Sigmoid colon (tissue), 7 donors: ENCODE measurements around the gene TMEM247. TPM values are rescaled to one million over a fixed set of nuclear protein-coding genes. Genes with fewer than 3 reads are reported as not detected.

Experiments used
- DNase-seq: peaks from one replicate; pipeline ENCODE4 v3.0.0-alpha.2; 2019
- H3K27ac ChIP-seq, 4 donors: fragments of 200-600 bp; sonication (generic); one replicate each; pipeline ENCODE4 v1.5.1; 2016 to 2019; ENCODE audit warnings: mild to moderate bottlenecking in 1 of 4
- H3K27me3 ChIP-seq, 3 donors: fragments of 200-600 bp; sonication (generic); one replicate each; pipeline ENCODE4 v1.5.1; 2019; ENCODE audit warnings: mild to moderate bottlenecking in 1 of 3
- H3K36me3 ChIP-seq, 4 donors: fragments of 200-600 bp; sonication (generic); one replicate each; pipeline ENCODE4 v1.5.1; 2016 to 2019
- H3K4me1 ChIP-seq, 4 donors: fragments of 200-600 bp; sonication (generic); one replicate each; pipeline ENCODE4 v1.5.1; 2017 to 2019
- H3K4me3 ChIP-seq, 4 donors: fragments of 200-600 bp; sonication (generic); one replicate each; pipeline ENCODE4 v1.5.1; 2017 to 2019; ENCODE audit warnings: mild to moderate bottlenecking in 2 of 4, moderate library complexity in 1 of 4
- H3K9me3 ChIP-seq, 4 donors: fragments of 200-600 bp in 3 of 4; sonication (generic) in 3 of 4; one replicate each; pipeline versions ENCODE4 v1.5.1 to v1.6.1; 2013 to 2019
- CTCF ChIP-seq, 4 experiments: fragments of 450-650 bp in 3 of 4; fragments of 200-600 bp in 1 of 4; IDR thresholded peaks; one replicate each; pipeline ENCODE4 v1.5.1; 2016 to 2019; ENCODE audit warnings: antibody characterized with exemption in 4 of 4, mild to moderate bottlenecking in 3 of 4, moderate library complexity in 2 of 4
- EP300 ChIP-seq, 4 donors: sonication (generic); formaldehyde crosslinking; IDR thresholded peaks; one replicate each; pipeline ENCODE4 v1.6.1; 2017; ENCODE audit warnings: antibody characterized with exemption in 4 of 4
- POLR2A ChIP-seq, 2 donors: fragments of 450-650 bp; IDR thresholded peaks; one replicate each; pipeline ENCODE4 v1.6.1; 2016; ENCODE audit warnings: antibody characterized with exemption in 2 of 2, mild to moderate bottlenecking in 2 of 2, moderate library complexity in 2 of 2
- POLR2AphosphoS5 ChIP-seq, 4 donors: sonication (generic); formaldehyde crosslinking; IDR thresholded peaks; one replicate each; pipeline ENCODE4 v1.6.1; 2017; ENCODE audit warnings: antibody characterized with exemption in 4 of 4
- WGBS, 2 donors: extraction: QIAGEN DNeasy Blood & Tissue Kit; methylation state at CpG; one replicate each; pipeline ENCODE4 v1.1.7; 2013; 5-methylcytosine and 5-hydroxymethylcytosine counted together
- intact Hi-C: fragments of 100-400 bp; cut with DNase I; formaldehyde crosslinking; loops from one replicate; pipeline ENCODE4 v1.15.1; 2023
- polyA plus RNA-seq, 3 donors: library from polyadenylated mRNA; stranded (reverse); fragments of 200-250 nt; gene quantifications; one replicate each; pipeline ENCODE4 v1.2.3, GENCODE V29; 2013
- total RNA-seq, 4 donors: library from RNA; depleted of rRNA; stranded (reverse); fragments of >200 nt; gene quantifications; one replicate each; pipeline ENCODE4 v1.1.0, GENCODE V29; 2016
- donor health status: healthy with polysubstance abuse.
- donor health status: Bipolar disorder and iron deficiency.
- donor health status: healthy.

Gene TMEM247
- total and polyA plus RNA-seq, 7 donors = not detected

GRCh38 chr2:46477925-46478324, 1.4 kb upstream of the TMEM247 start:
- DNase-seq = no peak
- no peaks in the 10 kb centered on the region for H3K36me3 ChIP-seq
- H3K27ac ChIP-seq = no peak overlapping the region
- H3K4me3 ChIP-seq = no peak overlapping the region
- intact Hi-C loops = no loop called here
- no peaks in the 10 kb centered on the region for H3K9me3 ChIP-seq
- H3K27me3 ChIP-seq = no peaks in the 10 kb centered on the region
- H3K4me1 ChIP-seq = peaks cover 0 to 16% (median 9%) of the 10 kb centered on the region in 4 donors
- 81 to 92% methylated on average over 10 of the region's 10 CpGs for WGBS, 2 donors
- TF ChIP-seq CTCF (IDR thresholded peaks at IDR 0.05) = no peak
- TF ChIP-seq EP300 (IDR thresholded peaks at IDR 0.05) = no peak
- no peak for TF ChIP-seq POLR2A (IDR thresholded peaks at IDR 0.05)
- TF ChIP-seq POLR2AphosphoS5 (IDR thresholded peaks at IDR 0.05) = no peak

GRCh38 chr2:46480562-46480961, 1.2 kb downstream of the TMEM247 start:
- Histone ChIP-seq H3K27ac (no peak overlapping the region), H3K4me1 (peaks cover 0 to 16% (median 9%) of the 10 kb centered on the region in 4 donors), H3K9me3 (no peaks in the 10 kb centered on the region), H3K4me3 (no peak overlapping the region), H3K27me3 (no peaks in the 10 kb centered on the region), H3K36me3 (no peaks in the 10 kb centered on the region)
- 90 to 93% methylated on average over 24 of the region's 24 CpGs for WGBS, 2 donors
- no peak for DNase-seq
- no peak for TF ChIP-seq POLR2A (IDR thresholded peaks at IDR 0.05)
- TF ChIP-seq EP300 (IDR thresholded peaks at IDR 0.05) = no peak
- no peak for TF ChIP-seq CTCF (IDR thresholded peaks at IDR 0.05)
- TF ChIP-seq POLR2AphosphoS5 (IDR thresholded peaks at IDR 0.05) = no peak
- intact Hi-C loops = no loop called here

GRCh38 chr2:46481198-46482193, 2.1 kb downstream of the TMEM247 start:
- intact Hi-C loops = no loop called here
- 35 to 67% methylated on average over 6 of the region's 6 CpGs for WGBS, 2 donors

GRCh38 chr2:46482490-46482889, 3.1 kb downstream of the TMEM247 start:
- TF ChIP-seq CTCF (IDR thresholded peaks at IDR 0.05) = no peak
- TF ChIP-seq POLR2A (IDR thresholded peaks at IDR 0.05) = no peak
- no peak for TF ChIP-seq POLR2AphosphoS5 (IDR thresholded peaks at IDR 0.05)
- no peak for TF ChIP-seq EP300 (IDR thresholded peaks at IDR 0.05)
- Histone ChIP-seq H3K4me1 (peaks cover 0 to 17% (median 12%) of the 10 kb centered on the region in 4 donors), H3K36me3 (no peaks in the 10 kb centered on the region), H3K27me3 (no peaks in the 10 kb centered on the region), H3K4me3 (no peak overlapping the region), H3K27ac (no peak overlapping the region), H3K9me3 (no peaks in the 10 kb centered on the region)
- intact Hi-C loops = no loop called here
- WGBS, 2 donors = 57 to 79% methylated on average over 4 of the region's 4 CpGs
- no peak for DNase-seq

More at GRCh38 chr2:46481198-46482193, 2.1 kb downstream of the TMEM247 start:
- H3K4me1 ChIP-seq = peaks cover 0 to 16% (median 9%) of the 10 kb centered on the region in 4 donors
- TF ChIP-seq POLR2AphosphoS5 (IDR thresholded peaks at IDR 0.05) (peak in 2 of 4 donors; percentile 7 to 72), POLR2A (IDR thresholded peaks at IDR 0.05) (no peak), EP300 (IDR thresholded peaks at IDR 0.05) (peak in 1 of 4 donors; percentile 55), CTCF (IDR thresholded peaks at IDR 0.05) (no peak)
- no peaks in the 10 kb centered on the region for H3K27me3 ChIP-seq
- no peak overlapping the region for H3K4me3 ChIP-seq
- peak overlapping the region in 1 of 4 donors; percentile 33 for H3K27ac ChIP-seq
- H3K36me3 ChIP-seq = no peaks in the 10 kb centered on the region
- no peaks in the 10 kb centered on the region for H3K9me3 ChIP-seq
- DNase-seq = no peak
